H9 (cell line): ENCODE data around the gene TENM4. TPM values are rescaled to one million over a fixed set of nuclear protein-coding genes. Genes with fewer than 3 reads are reported as not detected.

Source experiments
- DNase-seq: peaks from one replicate; pipeline ENCODE4 v3.0.0-alpha.2; 2017
- H2AFZ ChIP-seq: one replicate; pipeline ENCODE4 v1.6.1; 2013; ENCODE audit warnings: mild to moderate bottlenecking, low read length, control low read depth, moderate library complexity
- H2AK5ac ChIP-seq: 2 replicates; pipeline ENCODE4 v1.6.1; 2013; ENCODE audit warnings: low read length, control low read depth, mixed read lengths; ENCODE audit not compliant: insufficient read length
- H2BK120ac ChIP-seq: one replicate; pipeline ENCODE4 v1.6.1; 2013; ENCODE audit warnings: low read depth, mild to moderate bottlenecking, low read length, control low read depth, inconsistent platforms; ENCODE audit not compliant: poor library complexity, severe bottlenecking
- H2BK12ac ChIP-seq: 2 replicates; pipeline ENCODE4 v1.6.1; 2013; ENCODE audit warnings: low read length, control low read depth, mixed read lengths, low read depth; ENCODE audit not compliant: insufficient read length
- H2BK15ac ChIP-seq: 2 replicates; pipeline ENCODE4 v1.6.1; 2013; ENCODE audit warnings: low read depth, low read length, control low read depth
- H2BK20ac ChIP-seq: one replicate; pipeline ENCODE4 v1.6.1; 2013; ENCODE audit warnings: low read depth, mild to moderate bottlenecking, low read length, control low read depth, inconsistent platforms; ENCODE audit not compliant: poor library complexity, severe bottlenecking
- H2BK5ac ChIP-seq: 2 replicates; pipeline ENCODE4 v1.6.1; 2013; ENCODE audit warnings: low read length, control low read depth, mixed read lengths; ENCODE audit not compliant: insufficient read length
- H3K14ac ChIP-seq: 2 replicates; pipeline ENCODE4 v1.6.1; 2013; ENCODE audit warnings: low read length, control low read depth; ENCODE audit not compliant: insufficient read depth
- H3K18ac ChIP-seq: 2 replicates; pipeline ENCODE4 v1.6.1; 2013; ENCODE audit warnings: low read depth, mild to moderate bottlenecking, mixed read lengths, low read length, control low read depth; ENCODE audit not compliant: insufficient read length
- H3K23ac ChIP-seq: 2 replicates; pipeline ENCODE4 v1.6.1; 2013; ENCODE audit warnings: low read length, control low read depth, mixed read lengths, low read depth; ENCODE audit not compliant: insufficient read length
- H3K23me2 ChIP-seq: 2 replicates; pipeline ENCODE4 v1.6.1; 2013; ENCODE audit warnings: low read depth, mild to moderate bottlenecking, mixed read lengths, low read length, control low read depth; ENCODE audit not compliant: insufficient read length, poor library complexity, severe bottlenecking
- H3K27ac ChIP-seq: 2 replicates; pipeline ENCODE4 v1.5.1; 2013; ENCODE audit warnings: low read length, control low read depth, mixed read lengths, low read depth; ENCODE audit not compliant: insufficient read length
- H3K27me3 ChIP-seq: 2 replicates; pipeline ENCODE4 v1.6.1; 2013; ENCODE audit warnings: low read length, control low read depth, inconsistent platforms; ENCODE audit not compliant: insufficient read depth
- H3K4ac ChIP-seq: 2 replicates; pipeline ENCODE4 v1.6.1; 2013; ENCODE audit warnings: low read depth, mild to moderate bottlenecking, control low read depth, inconsistent platforms, low read length, moderate library complexity
- H3K4me1 ChIP-seq: 2 replicates; pipeline ENCODE4 v1.6.1; 2013; ENCODE audit warnings: low read length, control low read depth, inconsistent platforms; ENCODE audit not compliant: insufficient read depth
- H3K4me2 ChIP-seq: 2 replicates; pipeline ENCODE4 v1.6.1; 2013; ENCODE audit warnings: low read length, control low read depth, mixed read lengths; ENCODE audit not compliant: insufficient read length, insufficient read depth
- H3K56ac ChIP-seq: 2 replicates; pipeline ENCODE4 v1.6.1; 2013; ENCODE audit warnings: low read depth, mild to moderate bottlenecking, mixed read lengths, low read length, control low read depth; ENCODE audit not compliant: insufficient read length
- H3K79me1 ChIP-seq: 2 replicates; pipeline ENCODE4 v1.6.1; 2013; ENCODE audit warnings: low read depth, mild to moderate bottlenecking, moderate library complexity, low read length, control low read depth, inconsistent platforms; ENCODE audit not compliant: insufficient read depth, poor library complexity, severe bottlenecking
- H3K79me2 ChIP-seq: 2 replicates; pipeline ENCODE4 v1.6.1; 2013; ENCODE audit warnings: low read length, control low read depth, inconsistent platforms; ENCODE audit not compliant: insufficient read depth
- H3K9ac ChIP-seq: 2 replicates; pipeline ENCODE4 v1.6.1; 2013; ENCODE audit warnings: low read length, control low read depth, mixed read lengths; ENCODE audit not compliant: insufficient read length; ENCODE audit errors: extremely low read depth
- H3K9me3 ChIP-seq: one replicate; pipeline ENCODE4 v1.6.1; 2013; ENCODE audit warnings: low read depth, low read length, inconsistent platforms; ENCODE audit not compliant: control insufficient read depth
- H3T11ph ChIP-seq: one replicate; pipeline ENCODE4 v1.6.1; 2013; ENCODE audit warnings: mild to moderate bottlenecking, low read length, control low read depth, inconsistent platforms
- H4K20me1 ChIP-seq: one replicate; pipeline ENCODE4 v1.6.1; 2013; ENCODE audit not compliant: control insufficient read depth, insufficient read length, insufficient read depth
- H4K5ac ChIP-seq: 2 replicates; pipeline ENCODE4 v1.6.1; 2013; ENCODE audit warnings: low read depth, mild to moderate bottlenecking, mixed read lengths, low read length, control low read depth; ENCODE audit not compliant: insufficient read length
- H4K8ac ChIP-seq: replicated peaks from 2 replicates; pipeline ENCODE4 v1.6.1; 2013; ENCODE audit warnings: low read length, control low read depth, mixed read lengths, low read depth; ENCODE audit not compliant: insufficient read length
- H4K91ac ChIP-seq: 2 replicates; pipeline ENCODE4 v1.6.1; 2013; ENCODE audit warnings: low read depth, mild to moderate bottlenecking, moderate library complexity, mixed read lengths, low read length, control low read depth; ENCODE audit not compliant: insufficient read length
- H3K27ac Mint-ChIP-seq, 3 experiments: 2 replicates in 2 of 3; 3 replicates in 1 of 3; pipeline ENCODE4 v1.8.0; 2020 to 2021; ENCODE audit warnings: mixed read lengths in 3 of 3, mild to moderate bottlenecking in 1 of 3, moderate library complexity in 1 of 3
- H3K27me3 Mint-ChIP-seq: 2 replicates; pipeline ENCODE4 v1.8.0; 2021; ENCODE audit warnings: low read depth, mild to moderate bottlenecking, moderate library complexity, mixed read lengths
- H3K36me3 Mint-ChIP-seq, 3 experiments: 2 replicates in 2 of 3; 3 replicates in 1 of 3; pipeline ENCODE4 v1.8.0; 2020 to 2021; ENCODE audit warnings: low read depth in 3 of 3, mixed read lengths in 3 of 3; ENCODE audit not compliant: insufficient read depth in 1 of 3
- H3K4me1 Mint-ChIP-seq, 2 experiments: 2 replicates each; pipeline ENCODE4 v1.8.0; 2020; ENCODE audit warnings: mixed read lengths in 2 of 2
- H3K4me3 Mint-ChIP-seq, 2 experiments: 2 replicates in 1 of 2; 3 replicates in 1 of 2; pipeline ENCODE4 v1.8.0; 2020 to 2021; ENCODE audit warnings: mild to moderate bottlenecking in 2 of 2, mixed read lengths in 2 of 2, moderate library complexity in 1 of 2
- H3K9me3 Mint-ChIP-seq, 2 experiments: 2 replicates in 1 of 2; 3 replicates in 1 of 2; pipeline ENCODE4 v1.8.0; 2020; ENCODE audit warnings: mild to moderate bottlenecking in 2 of 2, mixed read lengths in 2 of 2, moderate library complexity in 1 of 2
- WGBS: extraction: QIAGEN DNeasy Blood & Tissue Kit; methylation state at CpG from one replicate; pipeline ENCODE4 v1.1.7; 2013; ENCODE audit warnings: missing lambda C conversion rate, low lambda C conversion rate, mixed read lengths; ENCODE audit not compliant: insufficient read length; ENCODE audit errors: extremely low coverage; 5-methylcytosine and 5-hydroxymethylcytosine counted together
- total RNA-seq: library from RNA; stranded (reverse); gene quantifications from 2 replicates; pipeline ENCODE4 v1.2.1, GENCODE V29; 2021
- TF ChIP-seq, protein P1 (sequence below): fragments of 200-600 bp; sonication (generic); conservative IDR thresholded peaks from 3 replicates; pipeline ENCODE4 v1.8.0; 2021; ENCODE audit warnings: antibody characterized with exemption, mild to moderate bottlenecking

Gene TENM4
- total RNA-seq, 1 experiment from 2014 or later = 4.6 TPM

DNA sequence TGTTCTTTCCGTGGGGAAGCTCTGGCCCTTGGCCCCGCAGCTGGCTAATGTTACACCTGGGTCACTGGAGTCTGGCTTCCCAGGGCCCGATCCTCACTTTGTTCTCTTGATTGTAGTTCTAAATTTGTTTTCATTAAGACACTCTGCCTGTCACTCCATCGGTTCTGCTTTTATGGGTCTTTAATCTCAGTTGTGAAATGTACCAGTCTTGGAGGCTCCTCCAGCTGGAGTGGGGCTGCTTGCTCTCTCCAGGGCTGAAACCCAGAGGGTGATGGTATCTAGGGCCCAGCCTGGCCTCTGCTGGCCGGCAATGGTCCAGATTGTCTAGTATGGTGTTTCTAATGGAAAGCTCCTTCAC lies 352.9 kb downstream of the TENM4 start:
- H3K4ac ChIP-seq = no peak overlapping the region
- no peak overlapping the region for H3K23ac ChIP-seq
- peaks cover 5% of the 10 kb centered on the region for H3K27me3 Mint-ChIP-seq
- H3K4me2 ChIP-seq = no peak overlapping the region
- no peak overlapping the region for H3T11ph ChIP-seq
- no peak overlapping the region for H2BK20ac ChIP-seq
- no peak overlapping the region for H3K27ac ChIP-seq
- no peak overlapping the region for H4K5ac ChIP-seq
- H3K23me2 ChIP-seq = no peaks in the 10 kb centered on the region
- no peak overlapping the region for H3K14ac ChIP-seq
- no peak overlapping the region for H2AK5ac ChIP-seq
- no peaks in the 10 kb centered on the region for H4K20me1 ChIP-seq
- H4K8ac ChIP-seq = no peak overlapping the region
- H2BK120ac ChIP-seq = no peak overlapping the region
- no peaks in the 10 kb centered on the region for H3K27me3 ChIP-seq
- H2BK12ac ChIP-seq = no peak overlapping the region
- no peaks in the 10 kb centered on the region for H3K79me1 ChIP-seq
- no peak overlapping the region; a peak in 1 of 5 replicates for H3K4me3 Mint-ChIP-seq
- TF ChIP-seq, protein P1, sequence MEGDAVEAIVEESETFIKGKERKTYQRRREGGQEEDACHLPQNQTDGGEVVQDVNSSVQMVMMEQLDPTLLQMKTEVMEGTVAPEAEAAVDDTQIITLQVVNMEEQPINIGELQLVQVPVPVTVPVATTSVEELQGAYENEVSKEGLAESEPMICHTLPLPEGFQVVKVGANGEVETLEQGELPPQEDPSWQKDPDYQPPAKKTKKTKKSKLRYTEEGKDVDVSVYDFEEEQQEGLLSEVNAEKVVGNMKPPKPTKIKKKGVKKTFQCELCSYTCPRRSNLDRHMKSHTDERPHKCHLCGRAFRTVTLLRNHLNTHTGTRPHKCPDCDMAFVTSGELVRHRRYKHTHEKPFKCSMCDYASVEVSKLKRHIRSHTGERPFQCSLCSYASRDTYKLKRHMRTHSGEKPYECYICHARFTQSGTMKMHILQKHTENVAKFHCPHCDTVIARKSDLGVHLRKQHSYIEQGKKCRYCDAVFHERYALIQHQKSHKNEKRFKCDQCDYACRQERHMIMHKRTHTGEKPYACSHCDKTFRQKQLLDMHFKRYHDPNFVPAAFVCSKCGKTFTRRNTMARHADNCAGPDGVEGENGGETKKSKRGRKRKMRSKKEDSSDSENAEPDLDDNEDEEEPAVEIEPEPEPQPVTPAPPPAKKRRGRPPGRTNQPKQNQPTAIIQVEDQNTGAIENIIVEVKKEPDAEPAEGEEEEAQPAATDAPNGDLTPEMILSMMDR = no peak
- H4K91ac ChIP-seq = no peak overlapping the region
- DNase-seq = no peak
- no peaks in the 10 kb centered on the region for H3K4me1 ChIP-seq
- H3K18ac ChIP-seq = no peak overlapping the region
- no CpG with 5 or more reads among the region's 5 CpGs for WGBS
- H2BK15ac ChIP-seq = no peak overlapping the region
- no peak overlapping the region for H2AFZ ChIP-seq
- H3K4me1 Mint-ChIP-seq = peaks cover 33 to 44% of the 10 kb centered on the region in 2 experiments
- no peaks in the 10 kb centered on the region for H3K36me3 Mint-ChIP-seq
- H3K27ac Mint-ChIP-seq = peak overlapping the region in 2 of 3 experiments; percentile 15 to 89; a peak in 3 of 7 replicates
- no peaks in the 10 kb centered on the region for H3K9me3 ChIP-seq
- no peak overlapping the region for H2BK5ac ChIP-seq
- H3K9me3 Mint-ChIP-seq = no peaks in the 10 kb centered on the region
- no peak overlapping the region for H3K56ac ChIP-seq
- H3K9ac ChIP-seq = no peak overlapping the region
- no peaks in the 10 kb centered on the region for H3K79me2 ChIP-seq
